OCI-LY1 (cell line): Measurements from ENCODE around the gene CCDC150.

ENCODE experiments used
- EZH2 ChIP-seq: fragments of 200-600 bp; sonication (generic), shearing (Covaris generic); IDR thresholded peaks from 2 replicates; pipeline ENCODE4 v1.8.0; 2017; ENCODE audit warnings: borderline replicate concordance, mixed run types, mild to moderate bottlenecking, antibody characterized with exemption, low read length, moderate library complexity, mixed read lengths
- TF ChIP-seq, protein P1 (sequence below): fragments of 200-600 bp; sonication (generic), shearing (Covaris generic); IDR thresholded peaks from 2 replicates; pipeline ENCODE4 v1.5.1; 2017; ENCODE audit warnings: mild to moderate bottlenecking, antibody characterized with exemption, low read length, moderate library complexity, mixed read lengths

DNA sequence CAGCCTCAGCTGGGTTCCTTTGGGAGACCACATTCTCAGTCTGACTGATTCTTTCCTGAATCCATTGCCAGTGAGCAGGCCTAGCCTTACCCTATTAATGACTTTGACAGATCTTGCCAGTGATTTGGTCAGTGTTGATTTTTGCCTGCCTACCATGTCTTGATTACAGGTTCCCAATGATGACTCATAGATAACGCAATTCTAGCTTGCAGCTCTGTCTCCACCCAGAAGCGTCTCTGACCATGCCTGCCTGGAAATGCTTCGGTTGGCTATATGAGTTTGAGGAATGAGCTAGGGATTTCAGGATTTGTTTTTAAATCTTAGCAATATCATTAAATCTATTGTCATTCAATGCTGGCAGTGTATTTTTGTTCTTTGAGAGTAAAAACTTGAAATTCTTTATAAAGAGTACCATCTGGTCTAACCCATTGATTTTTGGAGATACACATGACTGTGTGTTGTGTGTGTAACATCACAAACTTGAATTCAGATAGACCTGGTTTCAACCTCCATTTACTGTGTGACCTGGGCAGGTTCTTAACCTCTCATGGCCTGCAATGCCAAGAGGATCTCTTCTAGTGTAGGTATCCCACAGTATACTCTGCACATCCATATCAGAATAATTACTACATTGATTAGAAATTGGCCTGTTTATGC, 57.0 kb downstream of the CCDC150 start:
- TF ChIP-seq, protein P1, sequence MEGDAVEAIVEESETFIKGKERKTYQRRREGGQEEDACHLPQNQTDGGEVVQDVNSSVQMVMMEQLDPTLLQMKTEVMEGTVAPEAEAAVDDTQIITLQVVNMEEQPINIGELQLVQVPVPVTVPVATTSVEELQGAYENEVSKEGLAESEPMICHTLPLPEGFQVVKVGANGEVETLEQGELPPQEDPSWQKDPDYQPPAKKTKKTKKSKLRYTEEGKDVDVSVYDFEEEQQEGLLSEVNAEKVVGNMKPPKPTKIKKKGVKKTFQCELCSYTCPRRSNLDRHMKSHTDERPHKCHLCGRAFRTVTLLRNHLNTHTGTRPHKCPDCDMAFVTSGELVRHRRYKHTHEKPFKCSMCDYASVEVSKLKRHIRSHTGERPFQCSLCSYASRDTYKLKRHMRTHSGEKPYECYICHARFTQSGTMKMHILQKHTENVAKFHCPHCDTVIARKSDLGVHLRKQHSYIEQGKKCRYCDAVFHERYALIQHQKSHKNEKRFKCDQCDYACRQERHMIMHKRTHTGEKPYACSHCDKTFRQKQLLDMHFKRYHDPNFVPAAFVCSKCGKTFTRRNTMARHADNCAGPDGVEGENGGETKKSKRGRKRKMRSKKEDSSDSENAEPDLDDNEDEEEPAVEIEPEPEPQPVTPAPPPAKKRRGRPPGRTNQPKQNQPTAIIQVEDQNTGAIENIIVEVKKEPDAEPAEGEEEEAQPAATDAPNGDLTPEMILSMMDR: no peak
- TF ChIP-seq EZH2: no peak
